GM19438 (cell line): Measurements from ENCODE around the gene TMEM196.

Experiments
- ATAC-seq: cut with Tn5 transposase; IDR thresholded peaks from one replicate; pipeline ENCODE4 v1.9.1; 2021; ENCODE audit warnings: low read depth; ENCODE audit not compliant: unreplicated experiment

The TMEM196 gene

GRCh38 chr7:19772841-19773760 lies at the start of gene TMEM196:
Gene TMEM196 (minus strand): TSS chr7:19773617. CDS start chr7:19772696, 921 bp downstream.
- no peak for ATAC-seq

GRCh38 chr7:19816128-19816527 lies 42.7 kb upstream of the TMEM196 start:
- no peak for ATAC-seq

GRCh38 chr7:19815546-19815945 lies 42.1 kb upstream of the TMEM196 start:
- ATAC-seq: no peak

GRCh38 chr7:19814776-19815175 lies 41.4 kb upstream of the TMEM196 start:
- ATAC-seq: no peak

- no peak for ATAC-seq
Measured at GRCh38 chr7:19811386-19811785, 38.0 kb upstream of the TMEM196 start.

- no peak for ATAC-seq
Measured at GRCh38 chr7:19798986-19799385, 25.6 kb upstream of the TMEM196 start.

GRCh38 chr7:19783541-19783940 lies 10.1 kb upstream of the TMEM196 start:
- no peak for ATAC-seq

GRCh38 chr7:19776981-19777380 lies 3.6 kb upstream of the TMEM196 start:
- ATAC-seq: no peak

- no peak for ATAC-seq
Measured at GRCh38 chr7:19775578-19775977, 2.2 kb upstream of the TMEM196 start.

- no peak for ATAC-seq
Measured at GRCh38 chr7:19772306-19772705, 1.1 kb downstream of the TMEM196 start.

- no peak for ATAC-seq
Measured at GRCh38 chr7:19762631-19763030, 10.8 kb downstream of the TMEM196 start.

- ATAC-seq: no peak
Measured at GRCh38 chr7:19754521-19755116, 18.8 kb downstream of the TMEM196 start.

GRCh38 chr7:19752020-19752419 lies 21.4 kb downstream of the TMEM196 start:
- no peak for ATAC-seq

GRCh38 chr7:19749658-19750057 lies 23.8 kb downstream of the TMEM196 start:
- ATAC-seq: no peak

GRCh38 chr7:19747740-19748339 lies 25.6 kb downstream of the TMEM196 start:
- peak; percentile 62 for ATAC-seq

GRCh38 chr7:19744075-19744474 lies 29.3 kb downstream of the TMEM196 start:
- no peak for ATAC-seq

GRCh38 chr7:19728716-19729115 lies 44.7 kb downstream of the TMEM196 start:
- ATAC-seq: no peak

GRCh38 chr7:19725770-19726169 lies 47.6 kb downstream of the TMEM196 start:
- no peak for ATAC-seq

- no peak for ATAC-seq
Measured at GRCh38 chr7:19715499-19715898, 57.9 kb downstream of the TMEM196 start.

- ATAC-seq: no peak
Measured at GRCh38 chr7:19713676-19714075, 59.7 kb downstream of the TMEM196 start.

GRCh38 chr7:19709249-19709578 lies 64.2 kb downstream of the TMEM196 start:
- ATAC-seq: peak; percentile 1
